ENCODE results near the gene HSPA2. TPM values are rescaled to one million over a fixed set of nuclear protein-coding genes. Genes with fewer than 3 reads are reported as not detected.

HSPA2 gene
- total and polyA plus RNA-seq, 2 donors (not counting 1 experiment from before 2014, with no cell fraction given) = 3.6 to 19.6 TPM

DNA sequence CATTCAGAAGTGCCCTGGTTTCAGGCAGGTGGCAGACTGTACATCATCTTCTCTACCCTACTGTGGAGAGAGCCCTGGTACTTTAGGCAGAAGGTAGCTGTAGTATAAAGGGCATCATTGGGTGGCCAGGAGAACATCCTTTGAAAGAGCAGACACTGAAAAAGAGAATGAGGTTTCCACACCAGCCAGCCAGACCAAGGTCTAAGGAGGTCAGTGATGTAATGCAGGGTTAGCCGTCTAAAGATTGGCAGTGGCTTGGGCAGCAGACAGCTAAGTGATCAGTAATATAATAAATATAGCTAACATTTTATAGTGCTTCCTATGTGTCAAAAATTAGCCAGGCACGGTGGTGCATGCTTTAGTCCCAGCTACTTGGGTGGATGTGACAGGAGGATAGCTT, 48.9 kb upstream of the HSPA2 start:
- Histone ChIP-seq H3K36me3 (replicated peaks in 1 of 2; ENCODE audit: control extremely low read depth in 1 of 2, control insufficient read depth in 1 of 2, extremely low read depth in 1 of 2, insufficient read depth in 2 of 2, low read length in 1 of 2) (peaks cover 13 to 45% of the 10 kb centered on the region in 2 experiments), H3K9me3 (ENCODE audit: control extremely low read depth in 1 of 3, control insufficient read depth in 2 of 3, insufficient read depth in 1 of 3, low read length in 2 of 3) (no peaks in the 10 kb centered on the region), H4K20me1 (ENCODE audit: control insufficient read depth, insufficient read depth, low read length, poor library complexity, severe bottlenecking) (no peaks in the 10 kb centered on the region), H3K9ac (ENCODE audit: low read length) (no peak overlapping the region), H3K4me3 (ENCODE audit: control extremely low read depth in 1 of 5, extremely low read depth in 1 of 5, insufficient read depth in 1 of 5, low read depth in 2 of 5, low read length in 4 of 5) (no peak overlapping the region), H3K27ac (ENCODE audit: low read length in 2 of 2) (no peak overlapping the region), H2AFZ (ENCODE audit: insufficient read depth, low read depth, low read length, poor library complexity, severe bottlenecking) (no peak overlapping the region), H3K79me2 (ENCODE audit: control insufficient read depth, insufficient read depth, low read length) (peaks cover 57% of the 10 kb centered on the region), H3K4me1 (ENCODE audit: control insufficient read depth in 2 of 2, insufficient read depth in 2 of 2, low read length in 2 of 2) (no peaks in the 10 kb centered on the region), H3K27me3 (replicated peaks in 1 of 4; ENCODE audit: control extremely low read depth in 1 of 4, control insufficient read depth in 3 of 4, insufficient read depth in 4 of 4, low read length in 3 of 4) (no peaks in the 10 kb centered on the region), H3K4me2 (replicated peaks; ENCODE audit: low read depth, low read length, poor library complexity, severe bottlenecking) (no peak overlapping the region)
- ChIA-PET POLR2A (interaction anchor here (1.1 kb wide), 1 partner anchor 12 kb away, joined by 5 read pairs; the partner anchor contains the start of genes ZBTB1 and ZBTB25), CTCF (interaction anchor here (0.7 to 1.9 kb wide), 3 partner anchors 12 to 19 kb away, joined by 3 to 9 read pairs (median 3); no protein-coding TSS in a partner anchor)
- ATAC-seq (ENCODE audit: low read depth) (no peak), DNase-seq (no peak)
- H3K4me3 Mint-ChIP-seq = no peak overlapping the region
- no CpG with 5 or more reads among the region's 2 CpGs for WGBS (ENCODE audit: insufficient coverage)
- peaks cover 15% of the 10 kb centered on the region for H3K4me1 Mint-ChIP-seq
- H3K27ac Mint-ChIP-seq = no peak overlapping the region
- H3K9me3 Mint-ChIP-seq (ENCODE audit: insufficient read depth) = no peaks in the 10 kb centered on the region
- TF ChIP-seq, protein P1, sequence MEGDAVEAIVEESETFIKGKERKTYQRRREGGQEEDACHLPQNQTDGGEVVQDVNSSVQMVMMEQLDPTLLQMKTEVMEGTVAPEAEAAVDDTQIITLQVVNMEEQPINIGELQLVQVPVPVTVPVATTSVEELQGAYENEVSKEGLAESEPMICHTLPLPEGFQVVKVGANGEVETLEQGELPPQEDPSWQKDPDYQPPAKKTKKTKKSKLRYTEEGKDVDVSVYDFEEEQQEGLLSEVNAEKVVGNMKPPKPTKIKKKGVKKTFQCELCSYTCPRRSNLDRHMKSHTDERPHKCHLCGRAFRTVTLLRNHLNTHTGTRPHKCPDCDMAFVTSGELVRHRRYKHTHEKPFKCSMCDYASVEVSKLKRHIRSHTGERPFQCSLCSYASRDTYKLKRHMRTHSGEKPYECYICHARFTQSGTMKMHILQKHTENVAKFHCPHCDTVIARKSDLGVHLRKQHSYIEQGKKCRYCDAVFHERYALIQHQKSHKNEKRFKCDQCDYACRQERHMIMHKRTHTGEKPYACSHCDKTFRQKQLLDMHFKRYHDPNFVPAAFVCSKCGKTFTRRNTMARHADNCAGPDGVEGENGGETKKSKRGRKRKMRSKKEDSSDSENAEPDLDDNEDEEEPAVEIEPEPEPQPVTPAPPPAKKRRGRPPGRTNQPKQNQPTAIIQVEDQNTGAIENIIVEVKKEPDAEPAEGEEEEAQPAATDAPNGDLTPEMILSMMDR (IDR thresholded peaks at IDR 0.05) = no peak
- TF ChIP-seq EZH2 (IDR thresholded peaks at IDR 0.05; ENCODE audit: borderline replicate concordance, insufficient read depth, low read depth, low read length, poor library complexity, severe bottlenecking) = no peak
- intact Hi-C loops (cut with micrococcal nuclease) = no loop called here
- H3K27me3 Mint-ChIP-seq = no peaks in the 10 kb centered on the region

DNA sequence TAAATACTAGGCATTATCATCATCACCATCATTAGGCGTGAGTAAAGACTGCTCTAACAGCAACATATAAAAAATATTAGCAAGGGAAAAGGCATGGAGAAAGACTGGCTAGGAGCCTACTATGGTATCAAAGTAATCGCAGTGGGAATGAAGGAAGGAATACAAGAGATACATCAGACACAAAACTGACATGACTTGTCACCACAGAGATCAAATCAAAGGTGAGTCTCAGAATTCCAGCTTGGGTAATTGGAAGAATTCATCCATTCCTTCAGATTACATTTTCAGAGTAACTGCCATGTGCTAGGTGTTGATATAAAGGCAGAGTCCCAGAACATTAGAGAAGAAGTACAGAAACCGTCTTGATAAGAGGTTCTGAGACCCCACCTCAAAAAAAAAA, 47.1 kb upstream of the HSPA2 start:
- TF ChIP-seq EZH2 (IDR thresholded peaks at IDR 0.05; ENCODE audit: borderline replicate concordance, insufficient read depth, low read depth, low read length, poor library complexity, severe bottlenecking) = no peak
- TF ChIP-seq, protein P1 (IDR thresholded peaks at IDR 0.05) = no peak
- ATAC-seq (ENCODE audit: low read depth) = no peak
- peaks cover 22% of the 10 kb centered on the region for H3K4me1 Mint-ChIP-seq

More for the DNA sequence above, 47.1 kb upstream of the HSPA2 start:
- Histone ChIP-seq H2AFZ (ENCODE audit: insufficient read depth, low read depth, low read length, poor library complexity, severe bottlenecking) (no peak overlapping the region), H3K36me3 (replicated peaks in 1 of 2; ENCODE audit: control extremely low read depth in 1 of 2, control insufficient read depth in 1 of 2, extremely low read depth in 1 of 2, insufficient read depth in 2 of 2, low read length in 1 of 2) (peaks cover 8 to 29% of the 10 kb centered on the region in 2 experiments), H4K20me1 (ENCODE audit: control insufficient read depth, insufficient read depth, low read length, poor library complexity, severe bottlenecking) (no peaks in the 10 kb centered on the region), H3K27ac (ENCODE audit: low read length in 2 of 2) (no peak overlapping the region), H3K27me3 (replicated peaks in 1 of 4; ENCODE audit: control extremely low read depth in 1 of 4, control insufficient read depth in 3 of 4, insufficient read depth in 4 of 4, low read length in 3 of 4) (no peaks in the 10 kb centered on the region), H3K4me1 (ENCODE audit: control insufficient read depth in 2 of 2, insufficient read depth in 2 of 2, low read length in 2 of 2) (no peaks in the 10 kb centered on the region), H3K4me3 (ENCODE audit: control extremely low read depth in 1 of 5, extremely low read depth in 1 of 5, insufficient read depth in 1 of 5, low read depth in 2 of 5, low read length in 4 of 5) (no peak overlapping the region), H3K9ac (ENCODE audit: low read length) (no peak overlapping the region), H3K4me2 (replicated peaks; ENCODE audit: low read depth, low read length, poor library complexity, severe bottlenecking) (no peak overlapping the region), H3K79me2 (ENCODE audit: control insufficient read depth, insufficient read depth, low read length) (peaks cover 75% of the 10 kb centered on the region), H3K9me3 (ENCODE audit: control extremely low read depth in 1 of 3, control insufficient read depth in 2 of 3, insufficient read depth in 1 of 3, low read length in 2 of 3) (no peaks in the 10 kb centered on the region)
- POLR2A ChIA-PET = no interaction called here
- no CpG with 5 or more reads among the region's 3 CpGs for WGBS (ENCODE audit: insufficient coverage)
- CTCF ChIA-PET = interaction anchor here (0.6 to 6.6 kb wide), 6 partner anchors 8 to 68 kb away, joined by 3 to 38 read pairs (median 3); no protein-coding TSS in a partner anchor
- intact Hi-C loops (cut with micrococcal nuclease) = no loop called here
- Mint-ChIP-seq H3K27ac (no peak overlapping the region), H3K4me3 (no peak overlapping the region), H3K27me3 (no peaks in the 10 kb centered on the region), H3K9me3 (ENCODE audit: insufficient read depth) (no peaks in the 10 kb centered on the region)
- DNase-seq = no peak

All from B cell (primary cell).